Measurements from ENCODE around the gene FAT4. TPM values are rescaled to one million over a fixed set of nuclear protein-coding genes. Genes with fewer than 3 reads are reported as not detected.

The FAT4 gene
- total and polyA plus RNA-seq, 2 of the 4 experiments (the other 2 are of a cell fraction), result 6.8 to 37.5 TPM

DNA sequence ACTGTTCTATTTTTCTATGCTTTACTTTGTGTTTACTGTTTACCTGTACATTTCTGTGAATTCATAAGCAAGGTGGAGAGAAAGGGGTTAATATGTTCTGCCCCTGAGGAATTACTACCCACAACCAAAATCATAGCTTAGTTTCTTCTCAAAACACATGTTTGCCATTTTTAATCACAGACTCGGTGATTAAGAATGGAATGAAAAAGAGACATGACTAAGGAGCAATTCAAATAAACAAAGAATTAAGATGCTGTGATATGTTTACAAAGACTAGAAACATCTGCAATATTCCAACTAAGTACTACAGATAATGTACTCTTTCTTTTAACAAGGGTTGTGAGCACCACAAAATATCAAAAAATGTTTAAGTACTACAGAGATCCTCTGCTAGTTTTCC is 11.7 kb upstream of the FAT4 start:
- Histone ChIP-seq H3K9me3 (ENCODE audit: control insufficient read depth, insufficient read depth, low read length) (no peaks in the 10 kb centered on the region), H3K9ac (ENCODE audit: low read depth, low read length) (no peak overlapping the region), H3K9me1 (ENCODE audit: insufficient read depth, low read length) (no peaks in the 10 kb centered on the region), H3K4ac (ENCODE audit: low read depth, low read length) (no peak overlapping the region), H3K14ac (replicated peaks; ENCODE audit: low read depth, low read length) (no peak overlapping the region), H3K18ac (ENCODE audit: low read depth, low read length) (no peak overlapping the region), H2BK15ac (ENCODE audit: low read depth, low read length) (no peak overlapping the region), H3K23ac (ENCODE audit: low read depth, low read length) (no peak overlapping the region), H4K91ac (ENCODE audit: insufficient read depth, low read depth, low read length) (no peak overlapping the region), H2AK9ac (replicated peaks; ENCODE audit: low read depth, low read length, poor library complexity) (no peak overlapping the region), H3K56ac (ENCODE audit: extremely low read depth, insufficient read depth, low read length) (no peak overlapping the region), H3K4me2 (ENCODE audit: low read depth, low read length) (peak overlapping the region; percentile 83), H2AFZ (replicated peaks; ENCODE audit: low read length, poor library complexity) (no peak overlapping the region), H3K27ac (ENCODE audit: insufficient read depth, low read length) (no peak overlapping the region), H4K5ac (ENCODE audit: low read depth, low read length) (no peak overlapping the region), H3K4me3 (ENCODE audit: insufficient read depth, low read depth, low read length) (no peak overlapping the region), H2AK5ac (ENCODE audit: low read depth, low read length) (no peak overlapping the region), H4K8ac (ENCODE audit: low read depth in 2 of 2, low read length in 2 of 2) (no peak overlapping the region), H4K20me1 (ENCODE audit: insufficient read depth, low read length) (no peaks in the 10 kb centered on the region), H3K79me1 (ENCODE audit: low read depth in 1 of 2, low read length in 2 of 2) (no peaks in the 10 kb centered on the region), H2BK20ac (ENCODE audit: low read depth, low read length) (no peak overlapping the region), H3K36me3 (ENCODE audit: control insufficient read depth, insufficient read depth, low read length) (no peaks in the 10 kb centered on the region), H3K4me1 (ENCODE audit: control insufficient read depth, insufficient read depth, low read length) (peaks cover 3% of the 10 kb centered on the region; the same call in 1 of the 2 replicates), H2BK5ac (ENCODE audit: low read depth, low read length, poor library complexity, severe bottlenecking) (no peak overlapping the region), H2BK120ac (ENCODE audit: low read depth, low read length) (no peak overlapping the region), H3K27me3 (ENCODE audit: control insufficient read depth, insufficient read depth, low read length) (no peaks in the 10 kb centered on the region)
- ChIA-PET CTCF (interaction anchor here (0.7 kb wide), 1 partner anchor 32 kb away, joined by 3 read pairs; no protein-coding TSS in a partner anchor), POLR2A (ENCODE audit: unreplicated experiment) (interaction anchor here (0.6 kb wide), 1 partner anchor 151 kb away, joined by 3 read pairs; no protein-coding TSS in a partner anchor)
- intact Hi-C loops (cut with micrococcal nuclease) (no loop called here), in situ Hi-C loops (cut with MboI; ENCODE audit: low sequenced_read_pairs) (loop anchor here (25.0 kb wide), 2 partner anchors 934 to 1109 kb away; no protein-coding TSS in a partner anchor), dilution Hi-C loops (cut with HindIII; ENCODE audit: low sequenced_read_pairs, unreplicated experiment) (no loop called here)
- TF ChIP-seq, protein P1, sequence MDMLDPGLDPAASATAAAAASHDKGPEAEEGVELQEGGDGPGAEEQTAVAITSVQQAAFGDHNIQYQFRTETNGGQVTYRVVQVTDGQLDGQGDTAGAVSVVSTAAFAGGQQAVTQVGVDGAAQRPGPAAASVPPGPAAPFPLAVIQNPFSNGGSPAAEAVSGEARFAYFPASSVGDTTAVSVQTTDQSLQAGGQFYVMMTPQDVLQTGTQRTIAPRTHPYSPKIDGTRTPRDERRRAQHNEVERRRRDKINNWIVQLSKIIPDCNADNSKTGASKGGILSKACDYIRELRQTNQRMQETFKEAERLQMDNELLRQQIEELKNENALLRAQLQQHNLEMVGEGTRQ (IDR thresholded peaks at IDR 0.05; ENCODE audit: low read depth, low read length), result no peak
- TF ChIP-seq CHD1 (IDR thresholded peaks at IDR 0.05; ENCODE audit: low read depth, low read length) (no peak), BHLHE40 (IDR thresholded peaks at IDR 0.05; ENCODE audit: low read depth, low read length) (0 out of 2 replicates have a peak, but pooled peaks have one; percentile 19), FOS (IDR thresholded peaks at IDR 0.05; ENCODE audit: low read depth, low read length) (peak; percentile 57; the same call in 1 of the 2 replicates), RFX5 (IDR thresholded peaks at IDR 0.05; ENCODE audit: low read depth, low read length) (no peak)
- BruUV-seq (replicated peaks), result no TSS peak
- ATAC-seq (ENCODE audit: low read depth) (peak; percentile 71), DNase-seq (peak; percentile 77)
- no CpG with 5 or more reads among the region's 1 CpG for WGBS, 2 experiments (ENCODE audit: extremely low coverage in 2 of 2, insufficient read length in 1 of 2)
